Kidney capillary endothelial cell (primary cell): Measurements from ENCODE around the gene ADRB1.

Source experiments
- DNase-seq: peaks from one replicate; pipeline ENCODE4 v3.0.0-alpha.2; 2018; ENCODE audit warnings: low spot score

ADRB1 gene

GRCh38 chr10:114057855-114058254, 14.2 kb downstream of the ADRB1 start:
- no peak for DNase-seq

- no peak for DNase-seq
Observed at GRCh38 chr10:114058297-114058696, 14.6 kb downstream of the ADRB1 start.

GRCh38 chr10:114059561-114059960, 15.9 kb downstream of the ADRB1 start:
- no peak for DNase-seq

- DNase-seq = no peak
Observed at GRCh38 chr10:114060456-114060855, 16.8 kb downstream of the ADRB1 start.

- DNase-seq = no peak
Observed at GRCh38 chr10:114061148-114061547, 17.5 kb downstream of the ADRB1 start.

- no peak for DNase-seq
Observed at GRCh38 chr10:114061789-114062188, 18.1 kb downstream of the ADRB1 start.

- no peak for DNase-seq
Observed at GRCh38 chr10:114064151-114065048, 20.7 kb downstream of the ADRB1 start.

- no peak for DNase-seq
Observed at GRCh38 chr10:114065049-114065435, 21.4 kb downstream of the ADRB1 start.

GRCh38 chr10:114068054-114068707, 24.5 kb downstream of the ADRB1 start:
- no peak for DNase-seq

GRCh38 chr10:114070710-114071109, 27.0 kb downstream of the ADRB1 start:
- DNase-seq = no peak

- no peak for DNase-seq
Observed at GRCh38 chr10:114071178-114071577, 27.5 kb downstream of the ADRB1 start.

- no peak for DNase-seq
Observed at GRCh38 chr10:114073395-114074186, 29.9 kb downstream of the ADRB1 start.

GRCh38 chr10:114075093-114075492, 31.4 kb downstream of the ADRB1 start:
- no peak for DNase-seq

- DNase-seq = no peak
Observed at GRCh38 chr10:114077347-114077746, 33.7 kb downstream of the ADRB1 start.

GRCh38 chr10:114077815-114078219, 34.2 kb downstream of the ADRB1 start:
- DNase-seq = no peak

GRCh38 chr10:114078346-114078745, 34.7 kb downstream of the ADRB1 start:
- DNase-seq = no peak

GRCh38 chr10:114079421-114079820, 35.8 kb downstream of the ADRB1 start:
- DNase-seq = no peak

GRCh38 chr10:114081911-114082583, 38.4 kb downstream of the ADRB1 start:
- DNase-seq = no peak

GRCh38 chr10:114083040-114083439, 39.4 kb downstream of the ADRB1 start:
- DNase-seq = no peak

GRCh38 chr10:114084215-114084614, 40.5 kb downstream of the ADRB1 start:
- no peak for DNase-seq

GRCh38 chr10:114087255-114087654, 43.6 kb downstream of the ADRB1 start:
- DNase-seq = no peak

GRCh38 chr10:114087655-114088054, 44.0 kb downstream of the ADRB1 start:
- no peak for DNase-seq
